ENCODE measurements around the gene MDGA2. TPM values are rescaled to one million over a fixed set of nuclear protein-coding genes. Genes with fewer than 3 reads are reported as not detected.

MDGA2 gene
- total RNA-seq, 1 experiment from 2014 or later = not detected

DNA sequence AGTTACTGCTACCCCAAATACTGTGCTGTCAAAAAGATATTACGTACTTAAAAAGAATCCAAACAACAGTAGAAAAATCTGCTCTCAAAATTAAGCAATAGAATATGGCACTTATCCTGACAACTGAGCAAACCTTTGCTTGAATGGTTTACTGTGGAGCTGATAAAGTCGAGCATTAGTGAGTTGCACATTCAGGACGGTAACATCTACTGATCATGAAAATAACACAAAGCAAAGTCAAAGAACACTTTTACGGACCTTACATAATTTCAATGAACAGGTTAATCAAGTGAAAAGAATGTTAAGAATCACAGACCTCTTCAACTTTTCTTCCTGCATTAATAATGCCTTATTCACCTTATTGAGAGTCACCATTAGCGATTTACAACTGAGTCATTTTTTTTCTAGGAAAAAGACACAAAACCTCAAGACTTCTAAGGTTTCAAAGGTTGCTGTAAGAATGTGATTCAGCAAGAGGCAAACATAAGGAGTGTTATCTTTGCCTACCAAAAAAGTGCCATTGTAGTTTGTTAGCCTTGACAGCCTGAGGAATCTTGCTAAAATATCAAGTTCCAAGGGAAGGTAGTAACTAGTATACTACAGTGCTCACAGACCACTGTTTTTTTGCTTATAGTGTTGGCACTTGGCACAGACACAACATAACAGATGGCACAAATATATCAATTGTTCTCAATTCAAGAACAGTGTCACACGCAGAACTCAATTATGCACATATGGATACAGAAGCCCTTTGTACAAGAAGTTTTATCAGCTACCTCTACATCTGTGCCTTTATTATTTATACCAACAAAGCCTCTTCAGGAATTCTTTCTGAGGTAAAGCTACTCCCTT, 689.6 kb downstream of the MDGA2 start:
- H3K4me1 Mint-ChIP-seq (ENCODE audit: low read depth, unreplicated experiment) = no peaks in the 10 kb centered on the region

DNA sequence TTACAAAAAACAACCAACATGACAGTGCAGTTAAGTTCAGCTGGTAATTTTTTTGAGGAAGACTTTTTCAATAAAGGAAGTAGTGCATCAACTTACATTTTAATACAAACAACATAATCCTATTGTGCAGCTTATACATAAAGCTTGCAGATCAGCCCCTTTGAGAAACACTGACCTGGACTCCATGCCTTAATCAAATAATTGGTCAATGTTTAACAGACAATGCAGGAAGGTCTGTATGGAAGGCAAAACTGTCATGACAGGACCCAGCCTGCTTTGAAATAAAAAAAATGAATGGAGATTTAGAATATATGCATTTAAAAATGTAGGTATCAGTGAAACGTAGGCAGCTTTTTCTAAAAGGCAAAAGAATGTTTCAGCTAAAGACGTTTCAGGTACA, 702.1 kb downstream of the MDGA2 start:
- CTCF ChIA-PET = no interaction called here
- no TSS peak for BruUV-seq (replicated peaks)
- H3K27me3 Mint-ChIP-seq (ENCODE audit: unreplicated experiment) = no peaks in the 10 kb centered on the region

More for the DNA sequence above, 689.6 kb downstream of the MDGA2 start:
- Mint-ChIP-seq H3K27me3 (ENCODE audit: unreplicated experiment) (no peaks in the 10 kb centered on the region), H3K36me3 (ENCODE audit: insufficient read depth, unreplicated experiment) (no peaks in the 10 kb centered on the region), H3K27ac (ENCODE audit: unreplicated experiment) (no peak overlapping the region), H3K4me3 (ENCODE audit: low read depth, unreplicated experiment) (no peak overlapping the region), H3K9me3 (ENCODE audit: low read depth, unreplicated experiment) (peaks cover 3% of the 10 kb centered on the region)
- no peak for TF ChIP-seq CTCF (IDR thresholded peaks at IDR 0.05; ENCODE audit: unreplicated experiment)
- CTCF ChIA-PET = interaction anchor here (0.6 kb wide), 1 partner anchor 145 kb away, joined by 3 read pairs; no protein-coding TSS in a partner anchor
- intact Hi-C loops (cut with micrococcal nuclease; ENCODE audit: unreplicated experiment) = no loop called here
- BruUV-seq (replicated peaks) = no TSS peak
- no peak for DNase-seq

DNA sequence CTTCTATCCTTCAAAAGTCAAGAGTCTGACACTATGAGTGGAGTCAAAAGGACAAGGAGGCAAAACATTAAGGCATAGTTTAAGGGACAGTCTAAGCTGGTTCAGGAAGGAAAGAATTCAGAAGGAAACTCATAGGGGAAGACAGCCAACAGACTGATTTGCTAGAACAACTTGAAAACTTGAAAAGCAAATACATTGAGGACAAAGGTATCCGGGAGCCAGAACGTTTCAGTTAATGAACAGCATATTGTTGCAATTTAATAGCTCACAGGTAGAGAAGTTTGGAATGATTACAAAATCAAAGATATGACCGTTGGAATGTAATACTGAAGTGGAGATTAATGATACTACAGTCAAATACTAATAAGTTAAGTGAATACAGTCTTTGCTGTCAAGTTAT, 711.0 kb downstream of the MDGA2 start:
- no TSS peak for BruUV-seq (replicated peaks)
- H3K4me1 Mint-ChIP-seq (ENCODE audit: low read depth, unreplicated experiment) = no peaks in the 10 kb centered on the region
- no peak for DNase-seq
- CTCF ChIA-PET = no interaction called here
- no peak overlapping the region for H3K4me3 Mint-ChIP-seq (ENCODE audit: low read depth, unreplicated experiment)
- H3K27me3 Mint-ChIP-seq (ENCODE audit: unreplicated experiment) = no peaks in the 10 kb centered on the region
- no peak overlapping the region for H3K27ac Mint-ChIP-seq (ENCODE audit: unreplicated experiment)
- intact Hi-C loops (cut with micrococcal nuclease; ENCODE audit: unreplicated experiment) = no loop called here
- no peaks in the 10 kb centered on the region for H3K36me3 Mint-ChIP-seq (ENCODE audit: insufficient read depth, unreplicated experiment)
- no peak for TF ChIP-seq CTCF (IDR thresholded peaks at IDR 0.05; ENCODE audit: unreplicated experiment)
- H3K9me3 Mint-ChIP-seq (ENCODE audit: low read depth, unreplicated experiment) = peaks cover 8% of the 10 kb centered on the region

More for the DNA sequence above, 702.1 kb downstream of the MDGA2 start:
- Mint-ChIP-seq H3K4me1 (ENCODE audit: low read depth, unreplicated experiment) (no peaks in the 10 kb centered on the region), H3K36me3 (ENCODE audit: insufficient read depth, unreplicated experiment) (no peaks in the 10 kb centered on the region), H3K9me3 (ENCODE audit: low read depth, unreplicated experiment) (peaks cover 6% of the 10 kb centered on the region), H3K27ac (ENCODE audit: unreplicated experiment) (no peak overlapping the region), H3K4me3 (ENCODE audit: low read depth, unreplicated experiment) (no peak overlapping the region)
- no peak for DNase-seq
- no peak for TF ChIP-seq CTCF (IDR thresholded peaks at IDR 0.05; ENCODE audit: unreplicated experiment)
- intact Hi-C loops (cut with micrococcal nuclease; ENCODE audit: unreplicated experiment) = no loop called here

DNA sequence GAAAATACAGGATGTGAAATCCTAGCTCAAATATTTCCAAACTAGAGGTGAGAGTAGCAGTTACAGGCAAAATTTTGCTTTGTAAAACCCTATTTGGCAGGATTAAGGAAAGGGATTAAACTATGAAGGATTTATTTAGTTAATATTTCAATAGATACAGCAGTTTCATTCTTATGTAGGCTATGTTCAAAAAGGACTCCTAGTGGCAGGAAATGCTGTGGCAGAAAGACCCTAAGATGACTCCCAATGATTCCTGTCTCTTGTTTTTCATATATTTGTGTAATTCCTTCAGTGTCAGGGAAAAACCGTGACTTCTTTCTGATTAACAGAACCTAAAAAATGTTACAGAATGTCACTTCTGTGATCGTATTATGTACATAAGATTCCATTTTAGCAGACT, 724.3 kb downstream of the MDGA2 start:
- CTCF ChIA-PET = no interaction called here
- no peak for DNase-seq
- TF ChIP-seq CTCF (IDR thresholded peaks at IDR 0.05; ENCODE audit: unreplicated experiment) = no peak
- intact Hi-C loops (cut with micrococcal nuclease; ENCODE audit: unreplicated experiment) = no loop called here
- no peaks in the 10 kb centered on the region for H3K27me3 Mint-ChIP-seq (ENCODE audit: unreplicated experiment)
- H3K4me3 Mint-ChIP-seq (ENCODE audit: low read depth, unreplicated experiment) = no peak overlapping the region
- H3K36me3 Mint-ChIP-seq (ENCODE audit: insufficient read depth, unreplicated experiment) = no peaks in the 10 kb centered on the region
- H3K9me3 Mint-ChIP-seq (ENCODE audit: low read depth, unreplicated experiment) = peaks cover 10% of the 10 kb centered on the region
- H3K27ac Mint-ChIP-seq (ENCODE audit: unreplicated experiment) = no peak overlapping the region
- BruUV-seq (replicated peaks) = no TSS peak
- H3K4me1 Mint-ChIP-seq (ENCODE audit: low read depth, unreplicated experiment) = no peaks in the 10 kb centered on the region
